ENCODE measurements around the gene SETD7. TPM values are rescaled to one million over a fixed set of nuclear protein-coding genes. Genes with fewer than 3 reads are reported as not detected.
"Not testable (repeated sequence)": the region's sequence is repeated elsewhere in the genome, so short reads cannot be mapped to it uniquely, and the experiment has no call there.

SETD7 gene
- total RNA-seq, 2 experiments from 2014 or later: 10.8 to 13.8 TPM

- no peaks in the 10 kb centered on the region for H3K27me3 Mint-ChIP-seq
- no peak for DNase-seq
- CTCF ChIA-PET: no interaction called here
These were observed 74.6 kb downstream of the SETD7 start for GRCh38 chr4:139481465-139481864.

GRCh38 chr4:139476363-139476762 is 79.7 kb downstream of the SETD7 start:
- H3K27me3 Mint-ChIP-seq: no peaks in the 10 kb centered on the region
- no peak for DNase-seq
- no peak overlapping the region for H3K4me3 Mint-ChIP-seq
- CTCF ChIA-PET: interaction anchor here (1.3 to 2.5 kb wide), 3 partner anchors 8 to 377 kb away, joined by 3 to 6 read pairs (median 4); no protein-coding TSS in a partner anchor
- ATAC-seq: no peak
- H3K36me3 Mint-ChIP-seq: peaks cover 20% of the 10 kb centered on the region
- H3K27ac Mint-ChIP-seq: no peak overlapping the region
- peaks cover 3% of the 10 kb centered on the region for H3K9me3 Mint-ChIP-seq (ENCODE audit: low read depth)
- peaks cover 2% of the 10 kb centered on the region for H3K4me1 Mint-ChIP-seq

More at GRCh38 chr4:139481465-139481864, 74.6 kb downstream of the SETD7 start:
- H3K4me3 Mint-ChIP-seq: no peak overlapping the region
- no peaks in the 10 kb centered on the region for H3K36me3 Mint-ChIP-seq
- no peaks in the 10 kb centered on the region for H3K4me1 Mint-ChIP-seq
- H3K9me3 Mint-ChIP-seq (ENCODE audit: low read depth): no peaks in the 10 kb centered on the region
- no peak for ATAC-seq
- no peak overlapping the region for H3K27ac Mint-ChIP-seq

- Mint-ChIP-seq H3K4me1 (peaks cover 2% of the 10 kb centered on the region), H3K4me3 (no peak overlapping the region), H3K27me3 (no peaks in the 10 kb centered on the region), H3K36me3 (peaks cover 32% of the 10 kb centered on the region), H3K9me3 (ENCODE audit: low read depth) (peaks cover 8% of the 10 kb centered on the region), H3K27ac (no peak overlapping the region)
- CTCF ChIA-PET: no interaction called here
- DNase-seq: no peak
- ATAC-seq: no peak
These were observed 83.2 kb downstream of the SETD7 start for GRCh38 chr4:139472852-139473251.

GRCh38 chr4:139470997-139471665 is 84.9 kb downstream of the SETD7 start:
- no peak overlapping the region for H3K27ac Mint-ChIP-seq
- peaks cover 37% of the 10 kb centered on the region for H3K36me3 Mint-ChIP-seq
- ATAC-seq (no peak), DNase-seq (no peak)
- H3K4me1 Mint-ChIP-seq: peaks cover 2% of the 10 kb centered on the region
- peaks cover 8% of the 10 kb centered on the region for H3K9me3 Mint-ChIP-seq (ENCODE audit: low read depth)
- H3K4me3 Mint-ChIP-seq: no peak overlapping the region
- CTCF ChIA-PET: no interaction called here
- no peaks in the 10 kb centered on the region for H3K27me3 Mint-ChIP-seq

- no peak for DNase-seq
- no peak overlapping the region for H3K27ac Mint-ChIP-seq
- H3K4me3 Mint-ChIP-seq: no peak overlapping the region
- peaks cover 37% of the 10 kb centered on the region for H3K36me3 Mint-ChIP-seq
- no peaks in the 10 kb centered on the region for H3K27me3 Mint-ChIP-seq
- ATAC-seq: no peak
- H3K4me1 Mint-ChIP-seq: peaks cover 2% of the 10 kb centered on the region
- peaks cover 8% of the 10 kb centered on the region for H3K9me3 Mint-ChIP-seq (ENCODE audit: low read depth)
- CTCF ChIA-PET: no interaction called here
These were observed 85.7 kb downstream of the SETD7 start for GRCh38 chr4:139470295-139470694.

- DNase-seq (no peak), ATAC-seq (no peak)
- Mint-ChIP-seq H3K4me3 (no peak overlapping the region), H3K27ac (no peak overlapping the region), H3K9me3 (ENCODE audit: low read depth) (peaks cover 8% of the 10 kb centered on the region), H3K36me3 (peaks cover 37% of the 10 kb centered on the region), H3K27me3 (no peaks in the 10 kb centered on the region), H3K4me1 (peaks cover 2% of the 10 kb centered on the region)
- CTCF ChIA-PET: no interaction called here
These were observed 86.2 kb downstream of the SETD7 start for GRCh38 chr4:139469869-139470268.

GRCh38 chr4:139469216-139469615 is 86.8 kb downstream of the SETD7 start:
- ATAC-seq (no peak), DNase-seq (no peak)
- Mint-ChIP-seq H3K4me3 (no peak overlapping the region), H3K9me3 (ENCODE audit: low read depth) (peaks cover 8% of the 10 kb centered on the region), H3K27ac (no peak overlapping the region), H3K27me3 (no peaks in the 10 kb centered on the region), H3K4me1 (peaks cover 2% of the 10 kb centered on the region), H3K36me3 (peaks cover 40% of the 10 kb centered on the region)
- CTCF ChIA-PET: no interaction called here

GRCh38 chr4:139468756-139469155 is 87.3 kb downstream of the SETD7 start:
- ATAC-seq; H3K9me3 Mint-ChIP-seq (ENCODE audit: low read depth); CTCF ChIA-PET; H3K27me3 Mint-ChIP-seq; H3K27ac Mint-ChIP-seq; H3K4me3 Mint-ChIP-seq; H3K4me1 Mint-ChIP-seq; DNase-seq: not testable (repeated sequence)
- H3K36me3 Mint-ChIP-seq: peaks cover 39% of the 10 kb centered on the region

GRCh38 chr4:139465922-139466321 is 90.1 kb downstream of the SETD7 start:
- Mint-ChIP-seq H3K9me3 (ENCODE audit: low read depth) (peaks cover 5% of the 10 kb centered on the region), H3K27me3 (no peaks in the 10 kb centered on the region), H3K4me3 (no peak overlapping the region), H3K27ac (no peak overlapping the region), H3K36me3 (peaks cover 23% of the 10 kb centered on the region), H3K4me1 (no peaks in the 10 kb centered on the region)
- DNase-seq: no peak
- CTCF ChIA-PET: interaction anchor here (1.2 kb wide), 1 partner anchor 13 kb away, joined by 3 read pairs; no protein-coding TSS in a partner anchor
- no peak for ATAC-seq

GRCh38 chr4:139464512-139464911 is 91.5 kb downstream of the SETD7 start:
- H3K36me3 Mint-ChIP-seq: peaks cover 24% of the 10 kb centered on the region
- H3K4me3 Mint-ChIP-seq; H3K27ac Mint-ChIP-seq; DNase-seq; H3K9me3 Mint-ChIP-seq (ENCODE audit: low read depth); H3K4me1 Mint-ChIP-seq; CTCF ChIA-PET; ATAC-seq; H3K27me3 Mint-ChIP-seq: not testable (repeated sequence)

- Mint-ChIP-seq H3K9me3 (ENCODE audit: low read depth) (no peaks in the 10 kb centered on the region), H3K4me3 (no peak overlapping the region), H3K27me3 (no peaks in the 10 kb centered on the region), H3K27ac (no peak overlapping the region), H3K36me3 (peaks cover 21% of the 10 kb centered on the region), H3K4me1 (peaks cover 33% of the 10 kb centered on the region)
- ATAC-seq: no peak
- DNase-seq: no peak
- CTCF ChIA-PET: interaction anchor here (1.5 kb wide), 1 partner anchor 36 kb away, joined by 4 read pairs; no protein-coding TSS in a partner anchor
These were observed 94.9 kb downstream of the SETD7 start for GRCh38 chr4:139461022-139461628.

GRCh38 chr4:139460565-139460964 is 95.5 kb downstream of the SETD7 start:
- ATAC-seq (no peak), DNase-seq (no peak)
- Mint-ChIP-seq H3K27me3 (no peaks in the 10 kb centered on the region), H3K9me3 (ENCODE audit: low read depth) (no peaks in the 10 kb centered on the region), H3K4me3 (no peak overlapping the region), H3K27ac (no peak overlapping the region), H3K4me1 (peaks cover 39% of the 10 kb centered on the region), H3K36me3 (peaks cover 21% of the 10 kb centered on the region)
- CTCF ChIA-PET: no interaction called here

GRCh38 chr4:139458999-139459398 is 97.0 kb downstream of the SETD7 start:
- H3K4me3 Mint-ChIP-seq: no peak overlapping the region
- H3K4me1 Mint-ChIP-seq: peaks cover 51% of the 10 kb centered on the region
- CTCF ChIA-PET: no interaction called here
- no peaks in the 10 kb centered on the region for H3K9me3 Mint-ChIP-seq (ENCODE audit: low read depth)
- DNase-seq (no peak), ATAC-seq (no peak)
- no peaks in the 10 kb centered on the region for H3K27me3 Mint-ChIP-seq
- H3K36me3 Mint-ChIP-seq: peaks cover 16% of the 10 kb centered on the region
- no peak overlapping the region for H3K27ac Mint-ChIP-seq

GRCh38 chr4:139458543-139458942 is 97.5 kb downstream of the SETD7 start:
- CTCF ChIA-PET: no interaction called here
- ATAC-seq (no peak), DNase-seq (no peak)
- peaks cover 51% of the 10 kb centered on the region for H3K4me1 Mint-ChIP-seq
- no peak overlapping the region for H3K27ac Mint-ChIP-seq
- H3K27me3 Mint-ChIP-seq: no peaks in the 10 kb centered on the region
- H3K36me3 Mint-ChIP-seq: peaks cover 15% of the 10 kb centered on the region
- no peak overlapping the region for H3K4me3 Mint-ChIP-seq
- no peaks in the 10 kb centered on the region for H3K9me3 Mint-ChIP-seq (ENCODE audit: low read depth)
